KOPT-K1 (cell line): ENCODE data around the gene GDPD4.
"Not testable (repeated sequence)": the region's sequence is repeated elsewhere in the genome, so short reads cannot be mapped to it uniquely, and the experiment has no call there.

ENCODE experiments used
- H3K27ac ChIP-seq: fragments of 200-600 bp; sonication (generic); 2 replicates; pipeline ENCODE4 v1.5.1; 2016; ENCODE audit warnings: antibody characterized with exemption, mild to moderate bottlenecking, low read depth, low read length; ENCODE audit not compliant: poor library complexity, severe bottlenecking
- H3K36me3 ChIP-seq: fragments of 200-600 bp; sonication (generic); 2 replicates; pipeline ENCODE4 v1.5.1; 2017; ENCODE audit warnings: antibody characterized with exemption, mild to moderate bottlenecking, low read length, moderate library complexity; ENCODE audit not compliant: insufficient read depth
- H3K9me3 ChIP-seq: fragments of 200-600 bp; sonication (generic); 2 replicates; pipeline ENCODE4 v1.5.1; 2017; ENCODE audit warnings: antibody characterized with exemption, low read length, mild to moderate bottlenecking; ENCODE audit not compliant: insufficient read depth, poor library complexity, severe bottlenecking

Gene GDPD4

GRCh38 chr11:77310721-77311120, 9.2 kb upstream of the GDPD4 start:
- no peaks in the 10 kb centered on the region for H3K36me3 ChIP-seq
- H3K9me3 ChIP-seq: no peaks in the 10 kb centered on the region
- no peak overlapping the region for H3K27ac ChIP-seq

- Histone ChIP-seq H3K36me3 (no peaks in the 10 kb centered on the region), H3K27ac (no peak overlapping the region), H3K9me3 (no peaks in the 10 kb centered on the region)
Observed at GRCh38 chr11:77309401-77310085, 8.1 kb upstream of the GDPD4 start.

DNA sequence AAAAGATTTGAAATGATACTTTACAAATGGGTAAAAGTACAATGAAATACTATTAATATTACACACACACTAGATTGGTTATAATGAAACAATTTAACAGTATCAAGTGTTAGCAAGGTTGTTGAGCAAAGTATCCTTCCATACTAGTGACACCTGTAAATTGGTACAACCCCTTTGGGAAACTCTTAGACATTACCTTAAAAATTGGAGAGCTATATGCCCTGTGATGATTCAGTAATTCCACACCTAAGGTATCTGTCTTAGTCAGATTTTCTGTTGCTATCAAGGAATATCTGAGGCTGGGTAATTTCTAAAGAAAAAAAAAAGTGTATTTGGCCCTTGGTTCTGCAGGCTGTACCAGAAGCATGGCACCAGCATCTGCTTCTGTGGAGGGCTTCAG, 7.4 kb upstream of the GDPD4 start:
- H3K9me3 ChIP-seq: no peaks in the 10 kb centered on the region
- H3K36me3 ChIP-seq: no peaks in the 10 kb centered on the region
- no peak overlapping the region for H3K27ac ChIP-seq

GRCh38 chr11:77303328-77303727, 1.8 kb upstream of the GDPD4 start:
- Histone ChIP-seq H3K9me3 (no peaks in the 10 kb centered on the region), H3K36me3 (no peaks in the 10 kb centered on the region), H3K27ac (no peak overlapping the region)

GRCh38 chr11:77302752-77303151, 1.3 kb upstream of the GDPD4 start:
- H3K9me3 ChIP-seq: no peaks in the 10 kb centered on the region

GRCh38 chr11:77300695-77301094, 791 bp downstream of the GDPD4 start:
- Histone ChIP-seq H3K27ac (no peak overlapping the region), H3K36me3 (no peaks in the 10 kb centered on the region)

More at GRCh38 chr11:77302752-77303151, 1.3 kb upstream of the GDPD4 start:
- H3K36me3 ChIP-seq: no peaks in the 10 kb centered on the region
- H3K27ac ChIP-seq: no peak overlapping the region

DNA sequence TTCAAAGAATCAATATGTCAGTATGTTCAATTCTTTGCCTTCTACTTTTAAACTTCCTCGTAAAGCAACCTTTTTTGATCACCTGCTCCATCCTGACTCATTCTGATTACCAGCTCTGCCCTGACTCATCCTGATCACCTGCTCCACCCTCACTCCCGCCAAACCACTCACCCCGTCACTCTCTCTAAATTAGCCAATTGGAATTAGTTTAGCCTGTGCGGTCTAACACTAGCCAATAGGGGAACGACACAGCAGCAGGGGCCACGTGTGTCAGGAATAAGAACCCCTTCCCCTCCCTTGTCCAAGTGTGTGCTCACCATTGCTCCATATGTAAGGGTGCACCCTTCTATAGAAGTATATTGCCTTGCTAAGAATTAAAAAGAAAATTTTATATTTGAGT, 1.5 kb downstream of the GDPD4 start:
- H3K9me3 ChIP-seq, H3K27ac ChIP-seq, H3K36me3 ChIP-seq: not testable (repeated sequence)

More at GRCh38 chr11:77300695-77301094, 791 bp downstream of the GDPD4 start:
- H3K9me3 ChIP-seq: no peaks in the 10 kb centered on the region

- Histone ChIP-seq H3K27ac (no peak overlapping the region), H3K9me3 (no peaks in the 10 kb centered on the region)
Observed at GRCh38 chr11:77299528-77299993, 1.9 kb downstream of the GDPD4 start.

GRCh38 chr11:77294040-77294439, 7.4 kb downstream of the GDPD4 start:
- H3K9me3 ChIP-seq: no peaks in the 10 kb centered on the region
- H3K27ac ChIP-seq: no peak overlapping the region
- no peaks in the 10 kb centered on the region for H3K36me3 ChIP-seq

More at GRCh38 chr11:77299528-77299993, 1.9 kb downstream of the GDPD4 start:
- H3K36me3 ChIP-seq: no peaks in the 10 kb centered on the region

DNA sequence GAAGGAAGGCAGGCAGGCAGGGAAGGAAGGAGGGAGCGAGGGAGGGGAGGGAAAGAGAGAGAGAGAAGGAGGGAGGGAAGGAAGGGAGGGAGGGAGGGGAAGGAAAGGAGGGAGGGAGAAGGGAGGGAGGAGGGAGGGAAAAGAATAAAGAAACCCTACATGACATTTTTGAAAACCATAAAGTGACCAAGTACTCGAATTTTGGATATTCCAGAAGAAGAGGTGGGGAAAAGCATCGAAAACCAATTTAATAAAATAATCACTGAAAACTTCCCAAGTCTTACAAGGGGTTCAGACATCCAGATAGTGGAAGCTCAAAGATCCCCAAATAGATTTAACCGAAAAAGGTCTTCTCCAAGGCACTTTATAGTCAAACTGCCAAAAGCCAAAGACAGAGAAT, 11.7 kb downstream of the GDPD4 start:
- Histone ChIP-seq H3K36me3 (no peaks in the 10 kb centered on the region), H3K9me3 (no peaks in the 10 kb centered on the region), H3K27ac (no peak overlapping the region)

DNA sequence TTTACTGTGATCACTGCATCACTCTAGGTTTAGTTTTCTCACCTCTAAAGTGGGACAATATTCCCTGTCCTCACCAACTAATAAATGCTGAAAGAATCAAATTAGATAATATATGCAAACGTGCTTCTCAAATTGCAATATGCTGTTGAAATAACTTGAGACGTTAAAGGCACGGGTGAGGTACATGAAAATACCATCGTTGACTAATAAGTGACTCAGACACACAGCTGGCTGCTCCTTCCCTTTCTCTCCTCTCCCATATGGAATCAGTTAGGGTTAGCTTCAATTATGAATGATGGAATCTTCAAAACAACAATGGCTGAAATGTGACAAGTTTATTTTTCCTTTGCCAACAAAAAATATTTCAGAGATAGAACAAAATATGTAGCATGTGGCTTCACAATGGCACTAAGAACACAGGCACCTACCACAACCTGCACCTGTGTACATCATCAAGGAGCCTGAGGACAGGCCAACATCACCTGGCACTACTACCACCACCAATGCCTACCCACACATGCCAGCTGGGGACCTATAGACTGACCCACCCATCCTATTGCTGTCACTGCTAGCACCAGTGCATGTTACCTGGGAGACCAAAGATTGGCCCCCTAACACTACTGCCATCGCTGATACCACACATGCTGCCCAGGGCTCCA, 13.7 kb downstream of the GDPD4 start:
- H3K9me3 ChIP-seq: no peaks in the 10 kb centered on the region
- no peak overlapping the region for H3K27ac ChIP-seq
- H3K36me3 ChIP-seq: no peaks in the 10 kb centered on the region

DNA sequence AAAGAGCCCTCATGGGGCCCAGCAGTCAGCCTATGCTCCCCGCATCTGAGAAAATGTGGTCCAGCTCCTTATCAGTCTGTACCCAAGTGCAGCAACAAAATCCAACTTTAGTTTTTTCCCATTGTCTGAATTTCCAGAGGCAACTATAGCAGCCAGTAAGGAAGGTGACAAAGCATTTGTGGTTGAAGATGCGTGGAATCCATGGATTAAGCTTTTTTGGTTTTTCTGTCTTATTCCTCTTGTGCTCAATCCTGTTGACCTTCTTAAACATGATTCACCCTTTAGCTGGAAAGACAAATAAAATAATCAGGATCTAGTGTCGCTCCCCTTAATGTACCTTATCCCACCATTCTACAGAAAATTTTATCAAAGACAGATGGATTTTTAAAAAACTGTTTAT, 14.3 kb downstream of the GDPD4 start:
- Histone ChIP-seq H3K27ac (no peak overlapping the region), H3K36me3 (no peaks in the 10 kb centered on the region), H3K9me3 (no peaks in the 10 kb centered on the region)

GRCh38 chr11:77284476-77285468, 16.7 kb downstream of the GDPD4 start:
- Histone ChIP-seq H3K9me3 (no peaks in the 10 kb centered on the region), H3K27ac (no peak overlapping the region), H3K36me3 (no peaks in the 10 kb centered on the region)

DNA sequence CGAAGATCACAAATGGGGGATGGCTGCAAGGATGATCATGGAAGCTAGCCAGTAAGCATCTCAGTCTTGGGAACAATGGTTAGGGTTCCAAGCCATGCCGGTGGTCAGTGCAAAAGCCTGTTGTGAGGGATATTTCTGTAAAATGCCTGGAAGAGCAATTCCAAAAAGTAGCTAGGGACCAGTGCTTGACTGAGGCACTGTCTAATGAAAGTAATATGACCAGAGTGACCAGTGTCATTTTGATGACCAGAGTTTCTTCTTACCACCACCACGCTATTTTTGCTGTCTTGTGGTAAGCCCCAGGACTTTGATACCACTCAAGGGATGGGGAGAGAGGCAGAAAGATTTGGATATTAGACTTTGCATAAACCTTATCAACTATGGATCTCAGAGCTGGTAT, 18.4 kb downstream of the GDPD4 start:
- H3K9me3 ChIP-seq: no peaks in the 10 kb centered on the region
- H3K36me3 ChIP-seq: no peaks in the 10 kb centered on the region
- H3K27ac ChIP-seq: no peak overlapping the region
